ENCODE results near the gene SHBG. TPM values are rescaled to one million over a fixed set of nuclear protein-coding genes. Genes with fewer than 3 reads are reported as not detected.
"Not testable (repeated sequence)": the region's sequence is repeated elsewhere in the genome, so short reads cannot be mapped to it uniquely, and the experiment has no call there.

Gene SHBG
- total RNA-seq, 2 donors from 2014 or later, result 0.42 to 0.64 TPM

DNA sequence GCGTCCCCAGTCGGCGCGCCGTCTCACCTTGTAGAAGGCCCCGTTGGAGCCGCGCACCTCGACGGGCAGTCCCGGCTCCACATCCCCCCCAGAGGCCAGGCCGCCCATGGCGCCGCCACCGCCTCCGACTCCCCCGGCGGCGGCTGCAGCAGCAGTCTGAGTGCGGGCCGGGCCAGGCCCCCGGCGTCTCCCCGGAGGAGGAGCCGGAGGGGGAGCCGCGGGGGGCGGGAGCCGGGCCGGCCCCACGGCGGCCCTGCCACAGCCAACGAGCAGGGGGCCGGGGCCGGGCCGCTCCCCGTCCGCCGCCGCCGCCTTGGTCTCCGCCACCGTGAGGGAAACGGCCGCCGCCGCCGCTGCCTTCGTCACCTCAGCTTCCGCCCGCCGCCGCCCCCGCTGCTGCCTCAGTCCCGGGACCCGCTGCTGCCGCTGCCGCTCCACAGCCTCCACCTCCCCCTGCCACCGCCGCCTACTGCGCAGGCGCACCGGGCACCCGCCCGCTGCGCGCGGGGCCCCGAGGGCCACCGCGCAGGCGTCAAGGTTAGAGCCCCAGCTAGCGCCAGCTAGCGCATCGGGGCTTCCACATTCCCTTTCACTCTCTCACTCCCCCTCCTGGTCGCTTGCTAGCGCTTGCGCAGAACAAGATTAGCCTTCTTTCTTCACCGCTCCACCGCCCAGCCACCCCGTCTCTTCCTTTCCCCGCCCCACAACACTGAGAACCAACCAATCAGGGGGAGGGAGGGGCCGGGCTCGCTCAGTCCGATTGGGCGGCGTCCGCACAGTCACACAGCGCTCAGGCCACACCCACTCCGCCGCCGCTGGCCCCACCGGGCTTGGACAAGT is 15.3 kb upstream of the SHBG start, which contains the start of gene FXR2:
Gene FXR2 (minus strand): TSS at position 473 of the 840 bp plus-strand sequence. CDS start 365 bp downstream, at position 108.
- Histone ChIP-seq H3K36me3 (no peaks in the 10 kb centered on the region), H3K27ac (peak within 1 kb of the TSS; percentile 90), H3K9me3 (no peaks in the 10 kb centered on the region), H3K4me1 (peaks cover 8% of the 10 kb centered on the region), H3K9ac (ENCODE audit: low read depth in 2 of 2, low read length in 2 of 2) (peak within 1 kb of the TSS; percentile 88 to 94), H3K4me3 (peak within 1 kb of the TSS; percentile 93), H3K27me3 (no peaks in the 10 kb centered on the region)
- peak; percentile 100 for DNase-seq
- intact Hi-C loops (cut with DNase I), result no loop called here
- peak; percentile 42 for TF ChIP-seq CTCF (IDR thresholded peaks at IDR 0.05)

DNA sequence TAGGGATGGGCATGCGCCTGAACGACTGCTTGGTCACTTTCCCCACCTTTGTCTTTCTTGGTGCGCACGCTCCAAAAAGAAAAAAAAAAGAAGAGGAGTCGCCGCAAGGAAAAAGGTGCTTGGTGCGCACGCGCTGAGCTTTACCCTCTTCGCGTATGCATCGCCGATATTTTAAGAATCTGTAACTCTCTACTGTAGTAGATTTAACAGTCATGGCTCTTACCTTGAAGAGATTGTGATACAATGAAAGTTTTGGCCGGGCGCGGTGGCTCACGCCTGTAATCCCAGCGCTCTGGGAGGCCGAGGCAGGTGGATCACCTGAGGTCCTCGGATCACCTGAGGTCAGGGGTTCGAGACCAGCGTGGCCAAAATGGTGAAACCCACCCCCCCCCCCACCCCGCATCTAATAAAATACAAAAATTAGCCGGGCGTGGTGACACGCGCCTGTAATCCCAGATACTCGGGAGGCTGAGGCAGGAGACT is 14.6 kb upstream of the SHBG start:
- no peak for TF ChIP-seq CTCF (IDR thresholded peaks at IDR 0.05)
- H3K9ac ChIP-seq (ENCODE audit: low read depth in 2 of 2, low read length in 2 of 2), result peak overlapping the region; percentile 19 to 27

DNA sequence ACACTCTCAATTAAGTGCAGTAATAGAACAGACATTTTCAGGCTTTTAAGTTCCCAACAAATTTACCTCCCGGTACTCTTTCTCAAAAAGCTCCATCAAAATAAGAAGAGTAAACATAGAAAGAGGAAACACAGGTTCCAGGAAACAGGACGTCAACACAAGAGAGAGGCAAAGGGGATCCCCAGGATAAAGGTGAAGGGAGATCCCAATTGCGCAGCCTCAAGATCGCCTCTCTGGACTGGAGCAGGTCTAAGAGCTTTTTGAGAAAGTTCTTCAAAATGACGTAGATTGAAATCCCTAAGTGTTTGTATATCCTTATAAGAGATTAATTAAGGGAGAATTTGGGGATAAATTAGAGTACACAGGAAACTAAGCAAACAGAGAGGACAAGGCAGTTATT is 11.3 kb upstream of the SHBG start:
- DNase-seq, result no peak
- Histone ChIP-seq H3K4me3 (no peak overlapping the region), H3K27ac (no peak overlapping the region), H3K9ac (ENCODE audit: low read depth in 2 of 2, low read length in 2 of 2) (no peak overlapping the region), H3K27me3 (no peaks in the 10 kb centered on the region), H3K4me1 (peaks cover 1% of the 10 kb centered on the region), H3K9me3 (no peaks in the 10 kb centered on the region), H3K36me3 (no peaks in the 10 kb centered on the region)
- no peak for TF ChIP-seq CTCF (IDR thresholded peaks at IDR 0.05)
- intact Hi-C loops (cut with DNase I), result no loop called here

More for the DNA sequence above, 14.6 kb upstream of the SHBG start:
- no peak for DNase-seq
- Histone ChIP-seq H3K36me3 (no peaks in the 10 kb centered on the region), H3K4me3 (peak overlapping the region; percentile 32), H3K9me3 (no peaks in the 10 kb centered on the region), H3K27me3 (no peaks in the 10 kb centered on the region), H3K4me1 (peaks cover 8% of the 10 kb centered on the region), H3K27ac (peak overlapping the region; percentile 90)
- intact Hi-C loops (cut with DNase I), result no loop called here

- intact Hi-C loops (cut with DNase I), result no loop called here
Measured at GRCh38 chr17:7620835-7621234, 9.1 kb upstream of the SHBG start.

GRCh38 chr17:7623661-7624060 is 6.3 kb upstream of the SHBG start:
- no peak overlapping the region for H3K9ac ChIP-seq (ENCODE audit: low read depth in 2 of 2, low read length in 2 of 2)
- H3K36me3 ChIP-seq, result no peaks in the 10 kb centered on the region
- intact Hi-C loops (cut with DNase I), result no loop called here
- no peaks in the 10 kb centered on the region for H3K27me3 ChIP-seq
- no peak for DNase-seq
- no peak overlapping the region for H3K27ac ChIP-seq
- TF ChIP-seq CTCF (IDR thresholded peaks at IDR 0.05), result no peak
- H3K9me3 ChIP-seq, result no peaks in the 10 kb centered on the region
- H3K4me1 ChIP-seq, result peaks cover 7% of the 10 kb centered on the region
- H3K4me3 ChIP-seq, result no peak overlapping the region

More at GRCh38 chr17:7620835-7621234, 9.1 kb upstream of the SHBG start:
- Histone ChIP-seq H3K36me3 (no peaks in the 10 kb centered on the region), H3K27me3 (no peaks in the 10 kb centered on the region), H3K4me3 (no peak overlapping the region), H3K4me1 (no peaks in the 10 kb centered on the region), H3K9me3 (no peaks in the 10 kb centered on the region), H3K27ac (no peak overlapping the region), H3K9ac (ENCODE audit: low read depth in 2 of 2, low read length in 2 of 2) (no peak overlapping the region)
- DNase-seq, result no peak
- TF ChIP-seq CTCF (IDR thresholded peaks at IDR 0.05), result no peak

DNA sequence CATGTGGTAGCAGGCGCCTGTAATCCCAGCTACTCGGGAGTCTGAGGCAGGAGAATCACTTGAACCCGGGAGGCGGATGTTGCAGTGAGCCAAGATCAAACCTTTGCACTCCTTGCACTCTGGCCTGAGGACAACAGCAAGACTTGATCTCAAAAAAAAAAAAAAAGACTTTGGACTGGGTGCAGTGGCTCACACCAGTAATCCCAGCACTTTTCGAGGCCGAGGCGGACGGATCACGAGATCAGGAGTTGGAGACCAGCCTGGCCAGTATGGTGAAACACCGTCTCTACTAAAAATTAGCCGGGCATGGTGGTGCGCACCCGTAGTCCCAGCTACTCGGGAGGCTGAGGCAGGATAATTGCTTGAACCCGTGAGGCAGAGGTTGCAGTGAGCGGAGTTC is 4.2 kb upstream of the SHBG start:
- H3K36me3 ChIP-seq; intact Hi-C loops (cut with DNase I); H3K27me3 ChIP-seq; H3K9ac ChIP-seq (ENCODE audit: low read depth in 2 of 2, low read length in 2 of 2); H3K4me3 ChIP-seq; DNase-seq; H3K4me1 ChIP-seq; H3K9me3 ChIP-seq; H3K27ac ChIP-seq: not testable (repeated sequence)
